ENCODE measurements around the gene RAB11A. TPM values are rescaled to one million over a fixed set of nuclear protein-coding genes. Genes with fewer than 3 reads are reported as not detected.
"Not testable (repeated sequence)": the region's sequence is repeated elsewhere in the genome, so short reads cannot be mapped to it uniquely, and the experiment has no call there.

The RAB11A gene
- total RNA-seq, 1 experiment from 2014 or later = 232 TPM

- intact Hi-C loops (cut with micrococcal nuclease; ENCODE audit: unreplicated experiment) = no loop called here
- Histone ChIP-seq H3K27me3 (replicated peaks; ENCODE audit: control insufficient read depth, insufficient read depth, low read length) (no peaks in the 10 kb centered on the region), H3K36me3 (ENCODE audit: control insufficient read depth, insufficient read depth, low read length) (no peaks in the 10 kb centered on the region), H3K4me3 (ENCODE audit: low read depth, low read length) (no peak overlapping the region), H3K9me3 (no peaks in the 10 kb centered on the region), H3K4me1 (no peaks in the 10 kb centered on the region)
- H3K4me1 Mint-ChIP-seq (ENCODE audit: low read depth, unreplicated experiment) = peaks cover 4% of the 10 kb centered on the region
- DNase-seq = peak; percentile 48 to 56
- ChIA-PET POLR2A (no interaction called here), CTCF (interaction anchor here (0.5 to 1.6 kb wide), 6 partner anchors 30 to 1263 kb away, joined by 3 to 8 read pairs (median 6); no protein-coding TSS in a partner anchor)
- no peak overlapping the region for H3K4me3 Mint-ChIP-seq (ENCODE audit: unreplicated experiment)
- TF ChIP-seq CTCF (IDR thresholded peaks at IDR 0.05; ENCODE audit: insufficient read depth in 1 of 2, low read depth in 1 of 2, low read length in 1 of 2, severe bottlenecking in 1 of 2, unreplicated experiment in 1 of 2) = peak in 1 of 2 experiments; percentile 15
- H3K27ac Mint-ChIP-seq (ENCODE audit: unreplicated experiment) = no peak overlapping the region
- H3K27me3 Mint-ChIP-seq (ENCODE audit: insufficient read depth, unreplicated experiment) = no peaks in the 10 kb centered on the region
- H3K36me3 Mint-ChIP-seq (ENCODE audit: insufficient read depth, unreplicated experiment) = no peaks in the 10 kb centered on the region
- H3K9me3 Mint-ChIP-seq (ENCODE audit: unreplicated experiment) = no peaks in the 10 kb centered on the region
- BruUV-seq (replicated peaks) = no TSS peak
Observed at GRCh38 chr15:65862682-65863081, 6.6 kb upstream of the RAB11A start.

- Mint-ChIP-seq H3K9me3 (ENCODE audit: unreplicated experiment) (no peaks in the 10 kb centered on the region), H3K27me3 (ENCODE audit: insufficient read depth, unreplicated experiment) (no peaks in the 10 kb centered on the region), H3K27ac (ENCODE audit: unreplicated experiment) (no peak overlapping the region), H3K4me1 (ENCODE audit: low read depth, unreplicated experiment) (peaks cover 2% of the 10 kb centered on the region), H3K4me3 (ENCODE audit: unreplicated experiment) (no peak overlapping the region), H3K36me3 (ENCODE audit: insufficient read depth, unreplicated experiment) (no peaks in the 10 kb centered on the region)
- ChIA-PET CTCF (interaction anchor here (0.5 to 1.6 kb wide), 6 partner anchors 31 to 1263 kb away, joined by 3 to 8 read pairs (median 6); no protein-coding TSS in a partner anchor), POLR2A (no interaction called here)
- TF ChIP-seq CTCF (IDR thresholded peaks at IDR 0.05; ENCODE audit: insufficient read depth in 1 of 2, low read depth in 1 of 2, low read length in 1 of 2, severe bottlenecking in 1 of 2, unreplicated experiment in 1 of 2) = no peak
- H3K9me3 ChIP-seq = no peaks in the 10 kb centered on the region
- H3K4me1 ChIP-seq = no peaks in the 10 kb centered on the region
- intact Hi-C loops (cut with micrococcal nuclease; ENCODE audit: unreplicated experiment) = no loop called here
- H3K27me3 ChIP-seq (replicated peaks; ENCODE audit: control insufficient read depth, insufficient read depth, low read length) = no peaks in the 10 kb centered on the region
- no peaks in the 10 kb centered on the region for H3K36me3 ChIP-seq (ENCODE audit: control insufficient read depth, insufficient read depth, low read length)
- no TSS peak for BruUV-seq (replicated peaks)
- H3K4me3 ChIP-seq (ENCODE audit: low read depth, low read length) = no peak overlapping the region
- no peak for DNase-seq
Observed at GRCh38 chr15:65863106-65863505, 6.2 kb upstream of the RAB11A start.

GRCh38 chr15:65867244-65867643, 2.0 kb upstream of the RAB11A start:
- Mint-ChIP-seq H3K9me3 (ENCODE audit: unreplicated experiment) (no peaks in the 10 kb centered on the region), H3K4me1 (ENCODE audit: low read depth, unreplicated experiment) (peaks cover 10% of the 10 kb centered on the region), H3K27ac (ENCODE audit: unreplicated experiment) (no peak overlapping the region), H3K36me3 (ENCODE audit: insufficient read depth, unreplicated experiment) (peaks cover 25% of the 10 kb centered on the region), H3K27me3 (ENCODE audit: insufficient read depth, unreplicated experiment) (peaks cover 3% of the 10 kb centered on the region), H3K4me3 (ENCODE audit: unreplicated experiment) (no peak overlapping the region)
- Histone ChIP-seq H3K36me3 (ENCODE audit: control insufficient read depth, insufficient read depth, low read length) (no peaks in the 10 kb centered on the region), H3K4me1 (no peaks in the 10 kb centered on the region), H3K4me3 (ENCODE audit: low read depth, low read length) (no peak overlapping the region), H3K9me3 (no peaks in the 10 kb centered on the region), H3K27me3 (replicated peaks; ENCODE audit: control insufficient read depth, insufficient read depth, low read length) (no peaks in the 10 kb centered on the region)
- no peak for DNase-seq
- CTCF ChIA-PET = interaction anchor here (0.7 kb wide), 1 partner anchor 566 kb away, joined by 3 read pairs; no protein-coding TSS in a partner anchor
- intact Hi-C loops (cut with micrococcal nuclease; ENCODE audit: unreplicated experiment) = no loop called here
- no TSS peak for BruUV-seq (replicated peaks)
- POLR2A ChIA-PET = no interaction called here
- TF ChIP-seq CTCF (IDR thresholded peaks at IDR 0.05; ENCODE audit: insufficient read depth in 1 of 2, low read depth in 1 of 2, low read length in 1 of 2, severe bottlenecking in 1 of 2, unreplicated experiment in 1 of 2) = no peak

- intact Hi-C loops (cut with micrococcal nuclease; ENCODE audit: unreplicated experiment) = loop anchor here (2.0 kb wide), 1 partner anchor 35 kb away; no protein-coding TSS in a partner anchor
- POLR2A ChIA-PET; H3K9me3 ChIP-seq; BruUV-seq (replicated peaks); H3K4me1 ChIP-seq; H3K4me3 ChIP-seq (ENCODE audit: low read depth, low read length); H3K27ac Mint-ChIP-seq (ENCODE audit: unreplicated experiment); DNase-seq; H3K4me3 Mint-ChIP-seq (ENCODE audit: unreplicated experiment); H3K36me3 ChIP-seq (ENCODE audit: control insufficient read depth, insufficient read depth, low read length); H3K27me3 ChIP-seq (replicated peaks; ENCODE audit: control insufficient read depth, insufficient read depth, low read length); H3K27me3 Mint-ChIP-seq (ENCODE audit: insufficient read depth, unreplicated experiment); H3K9me3 Mint-ChIP-seq (ENCODE audit: unreplicated experiment): not testable (repeated sequence)
- CTCF ChIA-PET = interaction anchor here (0.7 kb wide), 1 partner anchor 567 kb away, joined by 3 read pairs; no protein-coding TSS in a partner anchor
- Mint-ChIP-seq H3K4me1 (ENCODE audit: low read depth, unreplicated experiment) (peaks cover 10% of the 10 kb centered on the region), H3K36me3 (ENCODE audit: insufficient read depth, unreplicated experiment) (peaks cover 25% of the 10 kb centered on the region)
Observed at GRCh38 chr15:65867933-65868332, 1.4 kb upstream of the RAB11A start.
